Fibroblast of lung (primary cell): Measurements from ENCODE around the gene ZNF792.

Experiments
- CTCF ChIP-seq, 2 donors: IDR thresholded peaks in 1 of 2; conservative IDR thresholded peaks in 1 of 2; 1 replicate in 1 of 2; 2 replicates in 1 of 2; pipeline ENCODE4 v1.5.1; 2011 to 2012; ENCODE audit warnings: low read length in 2 of 2, control low read depth in 1 of 2, inconsistent platforms in 1 of 2, low read depth in 1 of 2, mild to moderate bottlenecking in 1 of 2
- EZH2 ChIP-seq: IDR thresholded peaks from 2 replicates; pipeline ENCODE4 v1.5.1; 2012; ENCODE audit warnings: low read length, control low read depth, mild to moderate bottlenecking; ENCODE audit errors: missing control alignments

GRCh38 chr19:35000338-35000646, 36.3 kb upstream of the ZNF792 start:
- TF ChIP-seq CTCF (conservative IDR thresholded peaks at IDR 0.05 in 1 of 2, IDR thresholded peaks at IDR 0.05 in 1 of 2; ENCODE audit: low read depth in 1 of 2, low read length in 2 of 2) (no peak), EZH2 (no peak)
